ENCODE results near the gene ENPP1. TPM values are rescaled to one million over a fixed set of nuclear protein-coding genes. Genes with fewer than 3 reads are reported as not detected.

ENPP1 gene
- total and polyA plus RNA-seq, 2 donors (not counting 1 experiment from before 2014, with no cell fraction given), result 48.6 to 85.4 TPM

- Histone ChIP-seq H3K9ac (ENCODE audit: insufficient read depth, low read length) (no peak overlapping the region), H3K27ac (ENCODE audit: insufficient read depth, low read length) (no peak overlapping the region), H3K9me3 (ENCODE audit: control insufficient read depth, insufficient read depth, low read depth, low read length) (no peaks in the 10 kb centered on the region), H3K4me1 (ENCODE audit: control insufficient read depth, extremely low read depth, insufficient read depth, low read length) (peaks cover 11% of the 10 kb centered on the region), H3K4me3 (replicated peaks in 1 of 4; ENCODE audit: control extremely low read depth in 1 of 4, insufficient read depth in 1 of 4, low read depth in 3 of 4, low read length in 4 of 4) (no peak overlapping the region), H3K79me2 (ENCODE audit: control insufficient read depth, insufficient read depth, low read length) (no peaks in the 10 kb centered on the region), H3K27me3 (ENCODE audit: control insufficient read depth, insufficient read depth, low read length) (no peaks in the 10 kb centered on the region), H3K4me2 (ENCODE audit: extremely low read depth, insufficient read depth, low read length) (no peak overlapping the region), H3K36me3 (ENCODE audit: control insufficient read depth, insufficient read depth, low read length) (no peaks in the 10 kb centered on the region), H4K20me1 (ENCODE audit: control insufficient read depth, extremely low read depth, insufficient read depth, low read length) (no peaks in the 10 kb centered on the region), H2AFZ (ENCODE audit: low read length) (no peak overlapping the region)
- TF ChIP-seq CTCF (conservative IDR thresholded peaks at IDR 0.05 in 1 of 2, IDR thresholded peaks at IDR 0.05 in 1 of 2; ENCODE audit: low read depth in 1 of 2, low read length in 2 of 2), result no peak
- TF ChIP-seq EZH2 (IDR thresholded peaks at IDR 0.05; ENCODE audit: low read length, missing control alignments), result no peak
- DNase-seq (ENCODE audit: low read depth in 2 of 2), result no peak
These were observed 23.3 kb upstream of the ENPP1 start for GRCh38 chr6:131784561-131784960.

- Histone ChIP-seq H3K9ac (ENCODE audit: insufficient read depth, low read length) (no peak overlapping the region), H3K79me2 (ENCODE audit: control insufficient read depth, insufficient read depth, low read length) (no peaks in the 10 kb centered on the region), H3K4me3 (replicated peaks in 1 of 4; ENCODE audit: control extremely low read depth in 1 of 4, insufficient read depth in 1 of 4, low read depth in 3 of 4, low read length in 4 of 4) (no peak overlapping the region), H4K20me1 (ENCODE audit: control insufficient read depth, extremely low read depth, insufficient read depth, low read length) (no peaks in the 10 kb centered on the region), H2AFZ (ENCODE audit: low read length) (no peak overlapping the region), H3K27ac (ENCODE audit: insufficient read depth, low read length) (no peak overlapping the region), H3K9me3 (ENCODE audit: control insufficient read depth, insufficient read depth, low read depth, low read length) (no peaks in the 10 kb centered on the region), H3K4me2 (ENCODE audit: extremely low read depth, insufficient read depth, low read length) (no peak overlapping the region), H3K27me3 (ENCODE audit: control insufficient read depth, insufficient read depth, low read length) (no peaks in the 10 kb centered on the region), H3K4me1 (ENCODE audit: control insufficient read depth, extremely low read depth, insufficient read depth, low read length) (peaks cover 11% of the 10 kb centered on the region), H3K36me3 (ENCODE audit: control insufficient read depth, insufficient read depth, low read length) (no peaks in the 10 kb centered on the region)
- TF ChIP-seq CTCF (conservative IDR thresholded peaks at IDR 0.05 in 1 of 2, IDR thresholded peaks at IDR 0.05 in 1 of 2; ENCODE audit: low read depth in 1 of 2, low read length in 2 of 2) (no peak), EZH2 (IDR thresholded peaks at IDR 0.05; ENCODE audit: low read length, missing control alignments) (no peak)
- DNase-seq (ENCODE audit: low read depth in 2 of 2), result peak; percentile 6 to 30
These were observed 20.7 kb upstream of the ENPP1 start for GRCh38 chr6:131787079-131787478.

- Histone ChIP-seq H3K27ac (ENCODE audit: insufficient read depth, low read length) (peak overlapping the region; percentile 31), H3K36me3 (ENCODE audit: control insufficient read depth, insufficient read depth, low read length) (no peaks in the 10 kb centered on the region), H3K4me2 (ENCODE audit: extremely low read depth, insufficient read depth, low read length) (peak overlapping the region; percentile 33), H4K20me1 (ENCODE audit: control insufficient read depth, extremely low read depth, insufficient read depth, low read length) (no peaks in the 10 kb centered on the region), H2AFZ (ENCODE audit: low read length) (peak overlapping the region; percentile 30), H3K9ac (ENCODE audit: insufficient read depth, low read length) (no peak overlapping the region), H3K4me1 (ENCODE audit: control insufficient read depth, extremely low read depth, insufficient read depth, low read length) (peaks cover 11% of the 10 kb centered on the region), H3K4me3 (replicated peaks in 1 of 4; ENCODE audit: control extremely low read depth in 1 of 4, insufficient read depth in 1 of 4, low read depth in 3 of 4, low read length in 4 of 4) (no peak overlapping the region), H3K9me3 (ENCODE audit: control insufficient read depth, insufficient read depth, low read depth, low read length) (no peaks in the 10 kb centered on the region), H3K79me2 (ENCODE audit: control insufficient read depth, insufficient read depth, low read length) (no peaks in the 10 kb centered on the region), H3K27me3 (ENCODE audit: control insufficient read depth, insufficient read depth, low read length) (no peaks in the 10 kb centered on the region)
- peak; percentile 48 to 52 for DNase-seq (ENCODE audit: low read depth in 2 of 2)
- TF ChIP-seq CTCF (conservative IDR thresholded peaks at IDR 0.05 in 1 of 2, IDR thresholded peaks at IDR 0.05 in 1 of 2; ENCODE audit: low read depth in 1 of 2, low read length in 2 of 2), result peak; percentile 34 to 36
- TF ChIP-seq EZH2 (IDR thresholded peaks at IDR 0.05; ENCODE audit: low read length, missing control alignments), result no peak
These were observed 19.8 kb upstream of the ENPP1 start for GRCh38 chr6:131787766-131788712.
